Vagina (tissue), 2 donors: Measurements from ENCODE around the gene OLIG3.

Source experiments
- CTCF ChIP-seq, 3 experiments: fragments of 450-650 bp in 2 of 3; fragments of 200-600 bp in 1 of 3; sonication (generic) in 1 of 3; IDR thresholded peaks; one replicate each; pipeline ENCODE4 v1.5.1; 2017 to 2019; ENCODE audit warnings: antibody characterized with exemption in 3 of 3, mild to moderate bottlenecking in 2 of 3, moderate library complexity in 2 of 3
- POLR2A ChIP-seq, 2 donors: fragments of 450-650 bp; IDR thresholded peaks; one replicate each; pipeline ENCODE4 v1.6.1; 2017; ENCODE audit warnings: antibody characterized with exemption in 2 of 2, mild to moderate bottlenecking in 2 of 2, moderate library complexity in 2 of 2
- POLR2AphosphoS5 ChIP-seq, 2 donors: sonication (generic); formaldehyde crosslinking; IDR thresholded peaks; one replicate each; pipeline ENCODE4 v1.9.0; 2017; ENCODE audit warnings: antibody characterized with exemption in 2 of 2, mild to moderate bottlenecking in 2 of 2, low read depth in 1 of 2; ENCODE audit not compliant: insufficient read depth in 1 of 2

- TF ChIP-seq POLR2AphosphoS5 (IDR thresholded peaks at IDR 0.05; ENCODE audit: insufficient read depth in 1 of 2, low read depth in 1 of 2): no peak
- TF ChIP-seq CTCF (IDR thresholded peaks at IDR 0.05): no peak
- TF ChIP-seq POLR2A (IDR thresholded peaks at IDR 0.05): no peak
Measured at GRCh38 chr6:137510923-137511322, 16.7 kb upstream of the OLIG3 start.
